Erythroblast (primary cell): ENCODE results near the gene GABRR2.

Experiments used
- GATA1 ChIP-seq: IDR thresholded peaks from 2 replicates; pipeline ENCODE4 v1.6.1; 2011; ENCODE audit warnings: low read depth, mild to moderate bottlenecking, control low read depth, low read length, moderate library complexity
- POLR2A ChIP-seq: IDR thresholded peaks from 2 replicates; pipeline ENCODE4 v1.6.1; 2011; ENCODE audit warnings: mild to moderate bottlenecking, low read length

DNA sequence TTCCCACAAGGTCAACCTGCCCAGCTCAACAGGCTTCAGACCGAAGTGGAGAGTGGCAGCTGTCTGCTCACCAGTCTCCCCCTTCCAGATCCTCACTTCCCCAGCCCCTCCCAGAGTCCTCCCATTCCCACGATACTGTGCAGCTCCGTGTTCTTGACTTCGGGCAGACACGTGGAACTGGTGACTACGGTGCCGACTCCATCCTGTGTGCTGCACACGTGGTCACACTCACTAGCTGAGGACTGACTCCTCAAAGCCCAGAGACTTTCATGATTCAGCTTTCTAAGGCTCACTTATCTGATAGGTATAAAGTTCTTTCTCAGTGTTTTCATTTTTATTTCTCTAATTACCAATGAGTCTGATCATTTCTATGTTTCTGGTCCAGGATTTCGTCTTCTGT lies 32.4 kb downstream of the GABRR2 start:
- TF ChIP-seq POLR2A (no peak), GATA1 (no peak)
